ENCODE measurements around the gene CPSF6. TPM values are rescaled to one million over a fixed set of nuclear protein-coding genes. Genes with fewer than 3 reads are reported as not detected.
"Not testable (repeated sequence)": the region's sequence is repeated elsewhere in the genome, so short reads cannot be mapped to it uniquely, and the experiment has no call there.

Gene CPSF6
- total RNA-seq, 1 experiment from 2014 or later: 26.5 TPM

- DNase-seq (ENCODE audit: low read depth, low spot score): no peak
- in situ Hi-C loops (cut with HindIII; ENCODE audit: low pct_unique_long_range_greater_than_20kb, low sequenced_read_pairs): no loop called here
Observed at GRCh38 chr12:69298947-69299346, 59.6 kb downstream of the CPSF6 start.

GRCh38 chr12:69304284-69304683 lies 64.9 kb downstream of the CPSF6 start:
- DNase-seq (ENCODE audit: low read depth, low spot score): no peak
- in situ Hi-C loops (cut with HindIII; ENCODE audit: low pct_unique_long_range_greater_than_20kb, low sequenced_read_pairs): no loop called here

- no peak for DNase-seq (ENCODE audit: low read depth, low spot score)
- in situ Hi-C loops (cut with HindIII; ENCODE audit: low pct_unique_long_range_greater_than_20kb, low sequenced_read_pairs): no loop called here
Observed at GRCh38 chr12:69309461-69309860, 70.1 kb downstream of the CPSF6 start.

GRCh38 chr12:69313209-69313608 lies 73.8 kb downstream of the CPSF6 start:
- DNase-seq (ENCODE audit: low read depth, low spot score): no peak
- in situ Hi-C loops (cut with HindIII; ENCODE audit: low pct_unique_long_range_greater_than_20kb, low sequenced_read_pairs): no loop called here

- in situ Hi-C loops (cut with HindIII; ENCODE audit: low pct_unique_long_range_greater_than_20kb, low sequenced_read_pairs); DNase-seq (ENCODE audit: low read depth, low spot score): not testable (repeated sequence)
Observed at GRCh38 chr12:69316784-69317183, 77.4 kb downstream of the CPSF6 start.

GRCh38 chr12:69317233-69317632 lies 77.9 kb downstream of the CPSF6 start:
- in situ Hi-C loops (cut with HindIII; ENCODE audit: low pct_unique_long_range_greater_than_20kb, low sequenced_read_pairs); DNase-seq (ENCODE audit: low read depth, low spot score): not testable (repeated sequence)

DNA sequence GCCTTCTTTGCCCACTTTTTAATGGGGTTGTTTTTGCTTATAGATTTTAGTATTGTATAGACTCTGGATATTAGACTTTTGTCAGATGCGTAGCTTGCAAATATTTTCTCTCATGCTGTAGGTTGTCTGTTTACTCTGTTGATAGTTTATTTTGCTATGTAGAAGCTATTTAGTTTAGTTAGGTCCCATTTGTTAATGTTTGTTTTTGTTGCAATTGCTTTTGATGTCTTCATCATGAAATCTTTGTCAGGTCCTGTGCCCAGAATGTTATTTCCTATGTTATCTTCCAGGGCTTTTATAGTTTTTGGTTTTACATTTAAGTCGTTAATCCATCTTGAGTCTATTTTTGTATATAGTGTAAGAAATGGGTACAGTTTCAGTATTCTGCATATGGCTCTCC lies 78.9 kb downstream of the CPSF6 start:
- in situ Hi-C loops (cut with HindIII; ENCODE audit: low pct_unique_long_range_greater_than_20kb, low sequenced_read_pairs): no loop called here
- no peak for DNase-seq (ENCODE audit: low read depth, low spot score)

DNA sequence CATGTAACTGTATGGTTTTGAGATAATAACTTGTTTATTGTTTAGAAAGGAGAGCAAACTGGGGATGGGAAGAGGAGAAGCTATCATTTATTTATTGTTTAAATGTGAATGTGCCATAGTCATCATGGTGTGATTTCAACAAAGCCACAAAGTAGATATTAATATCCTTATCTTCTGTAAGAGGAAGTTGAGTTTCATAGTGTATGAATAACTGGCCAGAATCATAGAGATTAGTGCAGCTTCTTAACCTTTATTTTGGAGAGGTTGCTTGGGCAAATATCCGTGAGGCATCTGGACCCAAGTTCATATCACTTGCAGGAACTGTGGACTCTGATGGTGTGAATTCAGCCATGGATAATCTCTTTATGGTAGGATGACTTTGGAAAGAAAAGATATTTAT lies 82.0 kb downstream of the CPSF6 start:
- no peak for DNase-seq (ENCODE audit: low read depth, low spot score)
- in situ Hi-C loops (cut with HindIII; ENCODE audit: low pct_unique_long_range_greater_than_20kb, low sequenced_read_pairs): no loop called here

Other genes with a start within 250 kb of the CPSF6 start
- gene LYZ, start 108.8 kb downstream of the CPSF6 start, total RNA-seq (2014; rRNA removed; shearing (Covaris generic)): 0.37 and 0.88 TPM in 2 replicates
- 48.4 and 49.4 TPM in 2 replicates for gene YEATS4, start 120.2 kb downstream of the CPSF6 start, total RNA-seq (2014; rRNA removed; shearing (Covaris generic))
- gene FRS2, start 230.8 kb downstream of the CPSF6 start, total RNA-seq (2014; rRNA removed; shearing (Covaris generic)): 24.3 and 26.6 TPM in 2 replicates

All from SK-MEL-5 (cell line).